ENCODE data around the gene MRPS9. TPM values are rescaled to one million over a fixed set of nuclear protein-coding genes. Genes with fewer than 3 reads are reported as not detected.
A peak's percentile ranks its signal among the peaks of the same experiment; 100 is the strongest.

MRPS9 gene
- polyA plus RNA-seq, 1 donor from 2014 or later = 43.5 TPM

DNA sequence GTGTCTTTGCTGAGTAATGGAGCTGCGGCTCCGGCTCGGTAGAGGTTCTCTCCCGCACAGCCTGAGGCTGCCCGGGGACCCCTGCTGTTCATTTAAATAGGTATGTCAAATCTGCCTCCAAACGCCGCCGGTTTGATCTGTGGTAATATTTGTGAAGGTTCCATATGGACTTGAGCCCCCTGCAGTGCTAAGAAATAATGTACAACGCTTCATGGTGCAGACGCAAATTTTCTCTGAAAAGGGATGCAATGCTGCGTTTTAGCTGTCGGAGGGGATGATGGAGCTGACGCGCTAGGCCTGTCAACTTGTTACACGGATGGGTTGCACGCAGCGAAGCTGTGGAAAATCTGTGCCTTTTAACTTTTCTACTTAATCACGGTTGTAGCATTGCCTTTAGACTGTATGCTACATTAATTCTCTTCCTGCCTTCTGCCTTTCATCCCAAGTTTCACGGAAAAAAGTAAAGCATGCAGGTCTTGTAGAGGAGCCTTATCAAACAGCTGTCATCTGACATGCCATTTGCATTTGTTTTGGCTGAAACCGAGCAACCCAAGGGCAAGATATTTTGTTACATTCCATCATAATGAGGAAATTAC is 43.2 kb downstream of the MRPS9 start (continued):
- TF ChIP-seq TAF1 (IDR thresholded peaks at IDR 0.05; ENCODE audit: low read depth) = no peak

GRCh38 chr2:105082107-105082506 is 44.2 kb downstream of the MRPS9 start:
- peak overlapping the region; percentile 13 for H3K4me2 ChIP-seq (ENCODE audit: low read length)
- no peaks in the 10 kb centered on the region for H3K36me3 ChIP-seq (ENCODE audit: insufficient read depth, low read length)
- H3K27me3 ChIP-seq (ENCODE audit: insufficient read depth, low read depth, low read length) = no peaks in the 10 kb centered on the region
- peaks cover 8% of the 10 kb centered on the region for H3K79me2 ChIP-seq (replicated peaks; ENCODE audit: insufficient read depth, low read length)
- no peaks in the 10 kb centered on the region for H3K9me2 ChIP-seq (ENCODE audit: insufficient read depth, low read length)
- H3K4me3 ChIP-seq (ENCODE audit: low read length) = peak overlapping the region; percentile 57
- peak overlapping the region; percentile 28 for H3K9ac ChIP-seq (ENCODE audit: low read length)
- peak overlapping the region; percentile 91 for H3K27ac ChIP-seq (ENCODE audit: low read length)
- no peaks in the 10 kb centered on the region for H4K20me1 ChIP-seq (ENCODE audit: insufficient read depth)
- peaks cover 12% of the 10 kb centered on the region for H3F3A ChIP-seq (ENCODE audit: insufficient read depth, low read length, poor library complexity, severe bottlenecking)
- no peak overlapping the region for H2AFZ ChIP-seq (ENCODE audit: low read depth, low read length)
- H3K9me3 ChIP-seq (ENCODE audit: low read length) = no peaks in the 10 kb centered on the region
- no peak for TF ChIP-seq RAD21 (conservative IDR thresholded peaks at IDR 0.05)
- no peak for TF ChIP-seq EP300 (conservative IDR thresholded peaks at IDR 0.05; ENCODE audit: poor library complexity, severe bottlenecking)
- no peak for TF ChIP-seq SMC3 (conservative IDR thresholded peaks at IDR 0.05; ENCODE audit: poor library complexity)
- TF ChIP-seq MXI1 (conservative IDR thresholded peaks at IDR 0.05; ENCODE audit: poor library complexity, severe bottlenecking) = no peak
- TF ChIP-seq EZH2 (IDR thresholded peaks at IDR 0.05; ENCODE audit: borderline replicate concordance, insufficient read depth, low read length, poor library complexity, severe bottlenecking) = no peak
- no peak for TF ChIP-seq POLR2AphosphoS5 (IDR thresholded peaks at IDR 0.05)
- TF ChIP-seq, protein P1, sequence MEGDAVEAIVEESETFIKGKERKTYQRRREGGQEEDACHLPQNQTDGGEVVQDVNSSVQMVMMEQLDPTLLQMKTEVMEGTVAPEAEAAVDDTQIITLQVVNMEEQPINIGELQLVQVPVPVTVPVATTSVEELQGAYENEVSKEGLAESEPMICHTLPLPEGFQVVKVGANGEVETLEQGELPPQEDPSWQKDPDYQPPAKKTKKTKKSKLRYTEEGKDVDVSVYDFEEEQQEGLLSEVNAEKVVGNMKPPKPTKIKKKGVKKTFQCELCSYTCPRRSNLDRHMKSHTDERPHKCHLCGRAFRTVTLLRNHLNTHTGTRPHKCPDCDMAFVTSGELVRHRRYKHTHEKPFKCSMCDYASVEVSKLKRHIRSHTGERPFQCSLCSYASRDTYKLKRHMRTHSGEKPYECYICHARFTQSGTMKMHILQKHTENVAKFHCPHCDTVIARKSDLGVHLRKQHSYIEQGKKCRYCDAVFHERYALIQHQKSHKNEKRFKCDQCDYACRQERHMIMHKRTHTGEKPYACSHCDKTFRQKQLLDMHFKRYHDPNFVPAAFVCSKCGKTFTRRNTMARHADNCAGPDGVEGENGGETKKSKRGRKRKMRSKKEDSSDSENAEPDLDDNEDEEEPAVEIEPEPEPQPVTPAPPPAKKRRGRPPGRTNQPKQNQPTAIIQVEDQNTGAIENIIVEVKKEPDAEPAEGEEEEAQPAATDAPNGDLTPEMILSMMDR (IDR thresholded peaks at IDR 0.05; ENCODE audit: poor library complexity, severe bottlenecking) = no peak
- no peak for TF ChIP-seq TAF1 (IDR thresholded peaks at IDR 0.05; ENCODE audit: low read depth)
- TF ChIP-seq, protein P2, sequence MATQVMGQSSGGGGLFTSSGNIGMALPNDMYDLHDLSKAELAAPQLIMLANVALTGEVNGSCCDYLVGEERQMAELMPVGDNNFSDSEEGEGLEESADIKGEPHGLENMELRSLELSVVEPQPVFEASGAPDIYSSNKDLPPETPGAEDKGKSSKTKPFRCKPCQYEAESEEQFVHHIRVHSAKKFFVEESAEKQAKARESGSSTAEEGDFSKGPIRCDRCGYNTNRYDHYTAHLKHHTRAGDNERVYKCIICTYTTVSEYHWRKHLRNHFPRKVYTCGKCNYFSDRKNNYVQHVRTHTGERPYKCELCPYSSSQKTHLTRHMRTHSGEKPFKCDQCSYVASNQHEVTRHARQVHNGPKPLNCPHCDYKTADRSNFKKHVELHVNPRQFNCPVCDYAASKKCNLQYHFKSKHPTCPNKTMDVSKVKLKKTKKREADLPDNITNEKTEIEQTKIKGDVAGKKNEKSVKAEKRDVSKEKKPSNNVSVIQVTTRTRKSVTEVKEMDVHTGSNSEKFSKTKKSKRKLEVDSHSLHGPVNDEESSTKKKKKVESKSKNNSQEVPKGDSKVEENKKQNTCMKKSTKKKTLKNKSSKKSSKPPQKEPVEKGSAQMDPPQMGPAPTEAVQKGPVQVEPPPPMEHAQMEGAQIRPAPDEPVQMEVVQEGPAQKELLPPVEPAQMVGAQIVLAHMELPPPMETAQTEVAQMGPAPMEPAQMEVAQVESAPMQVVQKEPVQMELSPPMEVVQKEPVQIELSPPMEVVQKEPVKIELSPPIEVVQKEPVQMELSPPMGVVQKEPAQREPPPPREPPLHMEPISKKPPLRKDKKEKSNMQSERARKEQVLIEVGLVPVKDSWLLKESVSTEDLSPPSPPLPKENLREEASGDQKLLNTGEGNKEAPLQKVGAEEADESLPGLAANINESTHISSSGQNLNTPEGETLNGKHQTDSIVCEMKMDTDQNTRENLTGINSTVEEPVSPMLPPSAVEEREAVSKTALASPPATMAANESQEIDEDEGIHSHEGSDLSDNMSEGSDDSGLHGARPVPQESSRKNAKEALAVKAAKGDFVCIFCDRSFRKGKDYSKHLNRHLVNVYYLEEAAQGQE (IDR thresholded peaks at IDR 0.05; ENCODE audit: borderline replicate concordance) = no peak

DNA sequence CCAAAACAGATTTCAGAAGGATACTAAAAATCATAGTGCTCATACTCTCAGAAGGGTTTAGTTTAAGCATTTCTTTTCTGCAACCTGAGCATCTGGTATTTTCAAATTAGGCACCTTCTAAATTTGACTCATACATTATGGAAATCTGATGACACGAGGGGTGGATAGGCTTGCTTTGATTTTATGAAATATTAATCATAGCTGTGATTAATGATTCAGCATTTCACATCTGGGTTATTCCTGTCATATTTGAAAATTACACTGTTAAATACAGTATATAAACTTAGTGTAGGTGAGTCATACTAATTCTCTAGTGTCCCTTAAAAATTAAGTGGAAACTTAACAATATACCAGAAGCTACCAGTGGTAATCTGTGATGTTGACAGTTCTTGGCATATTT is 47.7 kb downstream of the MRPS9 start:
- Histone ChIP-seq H4K20me1 (ENCODE audit: insufficient read depth) (no peaks in the 10 kb centered on the region), H3F3A (ENCODE audit: insufficient read depth, low read length, poor library complexity, severe bottlenecking) (peaks cover 5% of the 10 kb centered on the region), H3K4me2 (ENCODE audit: low read length) (no peak overlapping the region), H2AFZ (ENCODE audit: low read depth, low read length) (no peak overlapping the region), H3K27me3 (ENCODE audit: insufficient read depth, low read depth, low read length) (no peaks in the 10 kb centered on the region), H3K9me3 (ENCODE audit: low read length) (no peaks in the 10 kb centered on the region), H3K27ac (ENCODE audit: low read length) (no peak overlapping the region), H3K9me2 (ENCODE audit: insufficient read depth, low read length) (no peaks in the 10 kb centered on the region), H3K36me3 (ENCODE audit: insufficient read depth, low read length) (no peaks in the 10 kb centered on the region), H3K79me2 (replicated peaks; ENCODE audit: insufficient read depth, low read length) (no peaks in the 10 kb centered on the region), H3K4me3 (ENCODE audit: low read length) (no peak overlapping the region), H3K9ac (ENCODE audit: low read length) (no peak overlapping the region)
- TF ChIP-seq TAF1 (IDR thresholded peaks at IDR 0.05; ENCODE audit: low read depth) = no peak
- TF ChIP-seq, protein P2 (IDR thresholded peaks at IDR 0.05; ENCODE audit: borderline replicate concordance) = no peak
- TF ChIP-seq RAD21 (conservative IDR thresholded peaks at IDR 0.05) = no peak
- TF ChIP-seq POLR2AphosphoS5 (IDR thresholded peaks at IDR 0.05) = no peak
- no peak for TF ChIP-seq EP300 (conservative IDR thresholded peaks at IDR 0.05; ENCODE audit: poor library complexity, severe bottlenecking)
- TF ChIP-seq, protein P1 (IDR thresholded peaks at IDR 0.05; ENCODE audit: poor library complexity, severe bottlenecking) = no peak
- no peak for TF ChIP-seq EZH2 (IDR thresholded peaks at IDR 0.05; ENCODE audit: borderline replicate concordance, insufficient read depth, low read length, poor library complexity, severe bottlenecking)
- no peak for TF ChIP-seq MXI1 (conservative IDR thresholded peaks at IDR 0.05; ENCODE audit: poor library complexity, severe bottlenecking)
- no peak for TF ChIP-seq SMC3 (conservative IDR thresholded peaks at IDR 0.05; ENCODE audit: poor library complexity)

All from neural cell (in vitro differentiated cells).